HepG2 (cell line): ENCODE data around the gene C22orf15. TPM values are rescaled to one million over a fixed set of nuclear protein-coding genes. Genes with fewer than 3 reads are reported as not detected.

Experiments
- ATAC-seq: fragments of 200-7000 bp; cut with Tn5 transposase; 3 replicates; pipeline ENCODE4 v1.9.1; 2020; ENCODE audit warnings: mild to moderate bottlenecking, moderate library complexity
- BruUV-seq: library from RNA; stranded (reverse); fragments of 400-500 nt; replicated peaks from 2 replicates; lab custom pipeline; 2021; lab: Mats Ljungman, UMichigan
- CTCF ChIA-PET: fragments of 300-600 bp; formaldehyde crosslinking; extraction: SDS; loops from one replicate; lab custom pipeline; 2021; ENCODE audit warnings: low total read pairs, inconsistent platforms, low intra/inter-chr PET ratio; lab: Yijun Ruan, JAX
- POLR2A ChIA-PET: fragments of 350-600 bp; sonication (Branson Sonifier 250); formaldehyde crosslinking; loops from one replicate; lab custom pipeline; 2020; ENCODE audit warnings: antibody characterized with exemption, inconsistent platforms; lab: Yijun Ruan, JAX
- DNase-seq: peaks from one replicate; pipeline ENCODE4 v3.0.0-alpha.2; 2015; ENCODE audit warnings: low spot score
- FAIRE-seq: peaks from 3 replicates; lab custom pipeline; 2011; peaks lifted over from hg19 to GRCh38; lab: Jason Lieb, UNC
- H2AFZ ChIP-seq: one replicate; pipeline ENCODE4 v1.6.1; 2011; ENCODE audit warnings: low read length, inconsistent platforms
- H3K27ac ChIP-seq: fragments of 300-600 bp; 3 replicates; pipeline ENCODE4 v1.8.0; 2011; ENCODE audit warnings: mixed run types, mild to moderate bottlenecking, mixed read lengths, low read length, inconsistent platforms; ENCODE audit not compliant: insufficient read depth; ENCODE audit errors: extremely low read length
- H3K27me3 ChIP-seq, 2 experiments: fragments of 200-600 bp in 1 of 2; 2 replicates in 1 of 2; 3 replicates in 1 of 2; pipeline versions ENCODE4 v1.6.0 to v1.8.0; 2011; ENCODE audit warnings: low read length in 2 of 2, mild to moderate bottlenecking in 2 of 2, moderate library complexity in 2 of 2, inconsistent platforms in 1 of 2; ENCODE audit not compliant: insufficient read depth in 2 of 2, control insufficient read depth in 1 of 2
- H3K36me3 ChIP-seq, 2 experiments: fragments of 200-600 bp in 1 of 2; replicated peaks in 1 of 2; 2 replicates in 1 of 2; 3 replicates in 1 of 2; pipeline versions ENCODE4 v1.5.1 to v1.8.0; 2011; ENCODE audit warnings: low read length in 2 of 2, inconsistent platforms in 1 of 2; ENCODE audit not compliant: insufficient read depth in 2 of 2, control insufficient read depth in 1 of 2
- H3K4me1 ChIP-seq: 2 replicates; pipeline ENCODE4 v1.5.1; 2012; ENCODE audit warnings: low read length, inconsistent platforms; ENCODE audit not compliant: insufficient read depth
- H3K4me2 ChIP-seq: 2 replicates; pipeline ENCODE4 v1.6.0; 2011; ENCODE audit warnings: low read depth, low read length, inconsistent platforms
- H3K4me3 ChIP-seq, 3 experiments: fragments of 200-600 bp in 1 of 3; sonication (generic), shearing (Covaris generic) in 1 of 3; replicated peaks in 1 of 3; 2 replicates each; pipeline ENCODE4 v1.5.1; 2011 to 2016; ENCODE audit warnings: low read length in 3 of 3, inconsistent platforms in 2 of 3, low read depth in 2 of 3, mild to moderate bottlenecking in 2 of 3, control low read depth in 1 of 3, mixed read lengths in 1 of 3; ENCODE audit not compliant: insufficient read depth in 1 of 3
- H3K79me2 ChIP-seq: one replicate; pipeline ENCODE4 v1.6.1; 2011; ENCODE audit warnings: low read length, inconsistent platforms; ENCODE audit not compliant: insufficient read depth
- H3K9ac ChIP-seq: 2 replicates; pipeline ENCODE4 v1.6.0; 2011; ENCODE audit warnings: mild to moderate bottlenecking, low read depth, low read length, inconsistent platforms; ENCODE audit not compliant: insufficient read depth
- H3K9me3 ChIP-seq: 2 replicates; pipeline ENCODE4 v1.5.1; 2012; ENCODE audit warnings: mild to moderate bottlenecking, low read length
- H4K20me1 ChIP-seq: 2 replicates; pipeline ENCODE4 v1.6.0; 2011; ENCODE audit warnings: inconsistent platforms, mild to moderate bottlenecking, low read length, moderate library complexity; ENCODE audit not compliant: insufficient read depth
- ASH2L ChIP-seq: fragments of 300-600, 200-600 bp; sonication (generic); IDR thresholded peaks from 2 replicates; pipeline ENCODE4 v1.7.0; 2017; ENCODE audit warnings: low read depth, mild to moderate bottlenecking, moderate library complexity, mixed read lengths, low read length; ENCODE audit not compliant: insufficient read length
- ATAD3A ChIP-seq: sonication (generic); formaldehyde crosslinking; IDR thresholded peaks from 2 replicates; pipeline ENCODE4 v1.4.0; 2020; ENCODE audit warnings: missing genetic modification reagents
- CHD2 ChIP-seq: IDR thresholded peaks from 2 replicates; pipeline ENCODE4 v1.6.1; 2011; ENCODE audit warnings: low read depth, low read length, improper control_type of control experiment
- ELF1 ChIP-seq: sonication (generic); formaldehyde crosslinking; IDR thresholded peaks from 2 replicates; pipeline ENCODE4 v1.4.0; 2020; ENCODE audit warnings: missing genetic modification reagents
- ELF3 ChIP-seq: IDR thresholded peaks from 2 replicates; pipeline ENCODE4 v1.6.1; 2016; ENCODE audit warnings: missing genetic modification reagents, missing compliant biosample characterization
- ETV5 ChIP-seq: IDR thresholded peaks from 2 replicates; pipeline ENCODE4 v1.6.1; 2018; ENCODE audit warnings: missing biosample characterization, missing genetic modification reagents, inconsistent platforms, borderline replicate concordance
- HDAC6 ChIP-seq: fragments of 200-600 bp; sonication (generic); IDR thresholded peaks from 2 replicates; pipeline ENCODE4 v1.7.0; 2017; ENCODE audit warnings: mild to moderate bottlenecking, antibody characterized with exemption, low read length, low read depth
- KLF11 ChIP-seq: IDR thresholded peaks from 2 replicates; pipeline ENCODE4 v1.6.1; 2016; ENCODE audit warnings: missing compliant biosample characterization
- NKX3-1 ChIP-seq: sonication (generic); formaldehyde crosslinking; IDR thresholded peaks from 2 replicates; pipeline ENCODE4 v1.5.0; 2020; ENCODE audit warnings: missing genetic modification reagents
- PAF1 ChIP-seq: IDR thresholded peaks from 2 replicates; pipeline ENCODE4 v1.6.1; 2016; ENCODE audit warnings: missing genetic modification reagents, missing compliant biosample characterization
- POLR2A ChIP-seq, 2 experiments: IDR thresholded peaks; 2 replicates each; pipeline ENCODE4 v1.6.1; 2011; ENCODE audit warnings: low read depth in 2 of 2, low read length in 2 of 2, mild to moderate bottlenecking in 1 of 2, moderate library complexity in 1 of 2; ENCODE audit not compliant: insufficient read depth in 1 of 2
- RFX3 ChIP-seq: IDR thresholded peaks from 2 replicates; pipeline ENCODE4 v1.6.1; 2016; ENCODE audit warnings: missing biosample characterization, missing genetic modification reagents
- SMC3 ChIP-seq: IDR thresholded peaks from 2 replicates; pipeline ENCODE4 v1.6.1; 2011; ENCODE audit warnings: low read length, improper control_type of control experiment
- ZNF629 ChIP-seq: sonication (generic); formaldehyde crosslinking; conservative IDR thresholded peaks from 2 replicates; pipeline ENCODE4 v1.5.0; 2020; ENCODE audit warnings: missing genetic modification reagents
- ZNF83 ChIP-seq: sonication (generic); formaldehyde crosslinking; IDR thresholded peaks from 2 replicates; pipeline ENCODE4 v1.4.0; 2020; ENCODE audit warnings: missing genetic modification reagents, mild to moderate bottlenecking, borderline replicate concordance
- WGBS: methylation state at CpG from one replicate; pipeline ENCODE4 v1.1.6; 2017; ENCODE audit warnings: low lambda C conversion rate; 5-methylcytosine and 5-hydroxymethylcytosine counted together
- in situ Hi-C: cut with HindIII; loops from 2 replicates; pipeline ENCODE4 v1.10.0; 2017; ENCODE audit warnings: low pct_unique_long_range_greater_than_20kb; ENCODE audit not compliant: extremely low pct_ligation_motif_present
- intact Hi-C: fragments of 100-400 bp; cut with micrococcal nuclease; formaldehyde crosslinking; loops from one replicate; pipeline ENCODE4 v1.10.0; 2022; ENCODE audit not compliant: unreplicated experiment
- polyA plus RNA-seq, 8 experiments: library from polyadenylated mRNA; depleted of rRNA in 3 of 8; stranded (reverse) in 7 of 8; unstranded in 1 of 8; fragments of >200 nt; fragmentation: Illumina TruSeq in 4 of 8; extraction: Trizol in 4 of 8; gene quantifications; 2 replicates each; pipeline versions ENCODE4 v1.2.1 to v1.2.3, GENCODE V29; 2011 to 2016; ENCODE audit warnings: low read depth in 4 of 8, missing spikeins in 1 of 8, mixed read lengths in 1 of 8; ENCODE audit not compliant: insufficient read depth in 1 of 8
- total RNA-seq, 5 experiments: library from RNA; depleted of rRNA; stranded (reverse); fragments of >200 nt; fragmentation: Illumina TruSeq; extraction: Trizol; gene quantifications; 2 replicates each; pipeline ENCODE4 v1.2.3, GENCODE V29; 2016; ENCODE audit warnings: low read depth in 1 of 5
- TF ChIP-seq, protein P1 (sequence below): sonication (generic); formaldehyde crosslinking; IDR thresholded peaks from 2 replicates; pipeline ENCODE4 v1.8.0; 2022; ENCODE audit warnings: mild to moderate bottlenecking, missing genetic modification reagents, borderline replicate concordance
- TF ChIP-seq, protein P2 (sequence below): sonication (generic); formaldehyde crosslinking; conservative IDR thresholded peaks from 2 replicates; pipeline ENCODE4 v1.8.1; 2023; ENCODE audit warnings: missing genetic modification reagents

The C22orf15 gene
- total and polyA plus RNA-seq, 2 of the 13 experiments (the other 11 are each of a cell fraction or from before 2014, with no cell fraction given): not detected

DNA sequence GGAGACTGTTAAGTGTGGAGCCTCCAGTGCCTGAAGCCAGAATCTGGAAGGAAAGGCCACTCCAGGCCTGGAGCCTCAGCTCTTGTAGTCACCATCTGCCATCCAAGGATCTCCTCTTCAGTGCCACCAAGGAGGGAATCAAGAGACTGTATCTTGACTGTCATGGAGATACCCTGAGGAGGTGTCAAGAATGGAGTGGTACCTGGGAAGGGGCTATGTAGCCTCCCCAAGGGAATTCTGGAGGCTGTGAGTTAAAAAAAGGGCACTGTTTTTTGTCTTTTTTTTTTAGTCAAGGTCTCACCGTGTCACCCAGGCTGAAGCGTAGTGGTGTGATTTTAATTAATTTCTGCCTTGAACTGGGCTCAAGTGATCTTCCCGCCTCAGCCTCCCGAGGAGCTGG is 3.2 kb upstream of the C22orf15 start (continued):
- TF ChIP-seq, protein P1, sequence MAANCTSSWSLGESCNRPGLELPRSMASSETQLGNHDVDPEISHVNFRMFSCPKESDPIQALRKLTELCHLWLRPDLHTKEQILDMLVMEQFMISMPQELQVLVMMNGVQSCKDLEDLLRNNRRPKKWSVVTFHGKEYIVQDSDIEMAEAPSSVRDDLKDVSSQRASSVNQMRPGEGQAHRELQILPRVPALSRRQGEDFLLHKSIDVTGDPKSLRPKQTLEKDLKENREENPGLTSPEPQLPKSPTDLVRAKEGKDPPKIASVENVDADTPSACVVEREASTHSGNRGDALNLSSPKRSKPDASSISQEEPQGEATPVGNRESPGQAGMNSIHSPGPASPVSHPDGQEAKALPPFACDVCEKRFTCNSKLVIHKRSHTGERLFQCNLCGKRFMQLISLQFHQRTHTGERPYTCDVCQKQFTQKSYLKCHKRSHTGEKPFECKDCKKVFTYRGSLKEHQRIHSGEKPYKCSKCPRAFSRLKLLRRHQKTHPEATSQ: no peak
- no peak for TF ChIP-seq NKX3-1 (CRISPR knock-in tag)
- no peak for TF ChIP-seq SMC3
- no peak for TF ChIP-seq KLF11
- TF ChIP-seq ATAD3A (CRISPR knock-in tag): no peak

DNA sequence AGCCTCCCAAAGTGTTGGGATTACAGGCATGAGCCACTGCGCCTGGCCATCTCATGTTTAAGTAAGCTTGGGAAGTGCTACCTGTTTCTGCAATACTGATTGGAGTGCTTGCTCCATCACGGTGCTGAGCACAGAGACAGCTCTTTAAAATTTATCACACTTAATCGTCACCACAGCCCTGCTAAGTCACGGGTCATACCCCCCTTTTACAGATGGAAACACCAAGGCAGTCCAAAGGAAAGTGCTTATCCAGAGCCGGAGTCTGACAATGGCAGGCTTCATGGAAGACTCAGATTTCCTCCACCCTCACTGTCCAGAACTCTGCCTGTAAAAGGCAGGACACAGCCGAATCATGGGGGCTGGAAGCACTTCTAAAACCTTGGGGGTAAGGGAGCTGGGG is 2.7 kb upstream of the C22orf15 start:
- H2AFZ ChIP-seq: no peak overlapping the region
- DNase-seq (no peak), FAIRE-seq (no peak), ATAC-seq (no peak)
- 81% methylated on average over 5 of the region's 6 CpGs for WGBS
- BruUV-seq: no TSS peak
- H3K79me2 ChIP-seq: no peaks in the 10 kb centered on the region
- H3K9me3 ChIP-seq: no peaks in the 10 kb centered on the region
- H3K4me2 ChIP-seq: no peak overlapping the region
- no peak overlapping the region for H3K9ac ChIP-seq
- in situ Hi-C loops (no loop called here), intact Hi-C loops (no loop called here)
- H3K27ac ChIP-seq: no peak overlapping the region
- H3K4me1 ChIP-seq: peaks cover 18% of the 10 kb centered on the region
- no peaks in the 10 kb centered on the region for H4K20me1 ChIP-seq
- no peaks in the 10 kb centered on the region; a peak in 1 of 5 replicates for H3K27me3 ChIP-seq
- H3K36me3 ChIP-seq: peaks cover 0 to 1% of the 10 kb centered on the region in 2 experiments; a peak in 2 of 5 replicates
- ChIA-PET POLR2A (interaction anchor here (0.6 to 2.3 kb wide), 5 partner anchors 9 to 59 kb away, joined by 3 to 7 read pairs (median 4); partner anchors contain the start of gene ZNF70), CTCF (no interaction called here)
- no peak overlapping the region for H3K4me3 ChIP-seq
- no peak for TF ChIP-seq ELF3 (CRISPR knock-in tag)
- no peak for TF ChIP-seq ZNF83 (CRISPR knock-in tag)
- no peak for TF ChIP-seq ASH2L
- TF ChIP-seq ELF1 (CRISPR knock-in tag): no peak
- TF ChIP-seq PAF1 (CRISPR knock-in tag): no peak
- TF ChIP-seq HDAC6: no peak
- TF ChIP-seq POLR2A (IDR thresholded peaks at IDR 0.05; ENCODE audit: insufficient read depth in 1 of 2, low read depth in 2 of 2, low read length in 2 of 2): 0 out of 4 replicates have a peak, but pooled peaks of 1 of the 2 experiments have one; percentile 25
- TF ChIP-seq, protein P2, sequence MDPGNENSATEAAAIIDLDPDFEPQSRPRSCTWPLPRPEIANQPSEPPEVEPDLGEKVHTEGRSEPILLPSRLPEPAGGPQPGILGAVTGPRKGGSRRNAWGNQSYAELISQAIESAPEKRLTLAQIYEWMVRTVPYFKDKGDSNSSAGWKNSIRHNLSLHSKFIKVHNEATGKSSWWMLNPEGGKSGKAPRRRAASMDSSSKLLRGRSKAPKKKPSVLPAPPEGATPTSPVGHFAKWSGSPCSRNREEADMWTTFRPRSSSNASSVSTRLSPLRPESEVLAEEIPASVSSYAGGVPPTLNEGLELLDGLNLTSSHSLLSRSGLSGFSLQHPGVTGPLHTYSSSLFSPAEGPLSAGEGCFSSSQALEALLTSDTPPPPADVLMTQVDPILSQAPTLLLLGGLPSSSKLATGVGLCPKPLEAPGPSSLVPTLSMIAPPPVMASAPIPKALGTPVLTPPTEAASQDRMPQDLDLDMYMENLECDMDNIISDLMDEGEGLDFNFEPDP: no peak
- no peak for TF ChIP-seq CHD2
- no peak for TF ChIP-seq ETV5 (CRISPR knock-in tag)
- TF ChIP-seq ZNF629 (CRISPR knock-in tag): peak; percentile 66
- no peak for TF ChIP-seq RFX3 (CRISPR knock-in tag)
